Activated CD4-positive, alpha-beta T cell treated with anti-CD3 and anti-CD28 coated beads, Interleukin-2, amount 10 ng/mL, durations not matched to agents 24 days and 14 days (primary cell): ENCODE results near the gene MAN2A2. TPM values are rescaled to one million over a fixed set of nuclear protein-coding genes. Genes with fewer than 3 reads are reported as not detected.

Source experiments
- DNase-seq: peaks from one replicate; pipeline ENCODE4 v3.0.0; 2022
- H3K27ac Mint-ChIP-seq: one replicate; pipeline ENCODE4 v1.8.0; 2022; ENCODE audit warnings: mild to moderate bottlenecking, mixed read lengths
- H3K27me3 Mint-ChIP-seq: one replicate; pipeline ENCODE4 v1.8.0; 2022; ENCODE audit warnings: mixed read lengths
- H3K36me3 Mint-ChIP-seq: one replicate; pipeline ENCODE4 v1.8.0; 2022; ENCODE audit warnings: low read depth, mild to moderate bottlenecking, mixed read lengths
- H3K4me1 Mint-ChIP-seq: one replicate; pipeline ENCODE4 v1.8.0; 2021; ENCODE audit warnings: mixed read lengths
- H3K4me3 Mint-ChIP-seq: one replicate; pipeline ENCODE4 v1.8.0; 2022; ENCODE audit warnings: mild to moderate bottlenecking, moderate library complexity, mixed read lengths
- H3K9me3 Mint-ChIP-seq: one replicate; pipeline ENCODE4 v1.8.0; 2021; ENCODE audit warnings: mixed read lengths
- intact Hi-C: fragments of 100-400 bp; cut with micrococcal nuclease; formaldehyde crosslinking; loops from one replicate; pipeline ENCODE4 v1.15.1; 2023
- total RNA-seq: library from RNA; stranded (reverse); gene quantifications from 2 replicates; pipeline ENCODE4 v1.2.3, GENCODE V29; 2022

The MAN2A2 gene
- total RNA-seq, 1 donor from 2014 or later, result 196 TPM

GRCh38 chr15:90866161-90866715 lies 36.9 kb upstream of the MAN2A2 start:
- no peak overlapping the region for H3K4me3 Mint-ChIP-seq
- H3K27me3 Mint-ChIP-seq, result no peaks in the 10 kb centered on the region
- H3K27ac Mint-ChIP-seq, result peak overlapping the region; percentile 51
- H3K4me1 Mint-ChIP-seq, result peaks cover 66% of the 10 kb centered on the region
- intact Hi-C loops, result no loop called here
- H3K36me3 Mint-ChIP-seq, result peaks cover 12% of the 10 kb centered on the region
- no peak for DNase-seq
- H3K9me3 Mint-ChIP-seq, result no peaks in the 10 kb centered on the region

- Mint-ChIP-seq H3K27ac (peak overlapping the region; percentile 51), H3K27me3 (no peaks in the 10 kb centered on the region), H3K4me3 (no peak overlapping the region), H3K9me3 (no peaks in the 10 kb centered on the region), H3K4me1 (peaks cover 64% of the 10 kb centered on the region), H3K36me3 (peaks cover 12% of the 10 kb centered on the region)
- no peak for DNase-seq
- intact Hi-C loops, result no loop called here
Measured at GRCh38 chr15:90866800-90867199, 36.3 kb upstream of the MAN2A2 start.

- Mint-ChIP-seq H3K4me3 (peak within 1 kb of the TSS; percentile 96), H3K9me3 (no peaks in the 10 kb centered on the region), H3K27ac (peak within 1 kb of the TSS; percentile 96), H3K27me3 (no peaks in the 10 kb centered on the region), H3K36me3 (peaks cover 24% of the 10 kb centered on the region), H3K4me1 (peaks cover 56% of the 10 kb centered on the region)
- intact Hi-C loops, result no loop called here
- DNase-seq, result no peak
Measured at GRCh38 chr15:90868261-90868689, 34.8 kb upstream of the MAN2A2 start, which contains the start of gene FURIN. Gene FURIN, plus strand, starts transcription at chr15:90868588. Its CDS starts 7,153 bp downstream, at chr15:90875741.

GRCh38 chr15:90869140-90869541 lies 34.0 kb upstream of the MAN2A2 start:
- Mint-ChIP-seq H3K4me1 (peaks cover 50% of the 10 kb centered on the region), H3K27me3 (no peaks in the 10 kb centered on the region), H3K36me3 (peaks cover 33% of the 10 kb centered on the region), H3K9me3 (no peaks in the 10 kb centered on the region), H3K27ac (peak overlapping the region; percentile 96), H3K4me3 (peak overlapping the region; percentile 96)
- DNase-seq, result peak; percentile 70
- intact Hi-C loops, result loop anchor here (1.0 kb wide), 4 partner anchors 13 to 54 kb away; no protein-coding TSS in a partner anchor

GRCh38 chr15:90869601-90870353 lies 33.3 kb upstream of the MAN2A2 start:
- peak; percentile 86 for DNase-seq
- intact Hi-C loops, result loop anchor here (1.0 to 5.0 kb wide), 6 partner anchors 13 to 222 kb away; partner anchors contain the start of gene HDDC3
- H3K9me3 Mint-ChIP-seq, result no peaks in the 10 kb centered on the region
- no peaks in the 10 kb centered on the region for H3K27me3 Mint-ChIP-seq
- H3K4me1 Mint-ChIP-seq, result peaks cover 53% of the 10 kb centered on the region
- peak overlapping the region; percentile 96 for H3K27ac Mint-ChIP-seq
- H3K36me3 Mint-ChIP-seq, result peaks cover 38% of the 10 kb centered on the region
- peak overlapping the region; percentile 96 for H3K4me3 Mint-ChIP-seq

GRCh38 chr15:90870354-90871138 lies 32.6 kb upstream of the MAN2A2 start:
- Mint-ChIP-seq H3K27ac (peak overlapping the region; percentile 96), H3K36me3 (peaks cover 45% of the 10 kb centered on the region), H3K4me1 (peaks cover 58% of the 10 kb centered on the region), H3K27me3 (no peaks in the 10 kb centered on the region), H3K4me3 (peak overlapping the region; percentile 96), H3K9me3 (no peaks in the 10 kb centered on the region)
- intact Hi-C loops, result loop anchor here (5.0 kb wide), 2 partner anchors 62 to 223 kb away; partner anchors contain the start of gene HDDC3
- DNase-seq, result peak; percentile 68

- H3K36me3 Mint-ChIP-seq, result peaks cover 51% of the 10 kb centered on the region
- peaks cover 55% of the 10 kb centered on the region for H3K4me1 Mint-ChIP-seq
- no peaks in the 10 kb centered on the region for H3K27me3 Mint-ChIP-seq
- H3K27ac Mint-ChIP-seq, result peak overlapping the region; percentile 96
- intact Hi-C loops, result loop anchor here (5.0 kb wide), 2 partner anchors 61 to 224 kb away; partner anchors contain the start of gene HDDC3
- peak overlapping the region; percentile 96 for H3K4me3 Mint-ChIP-seq
- peak; percentile 83 for DNase-seq
- H3K9me3 Mint-ChIP-seq, result no peaks in the 10 kb centered on the region
Measured at GRCh38 chr15:90871139-90871715, 31.9 kb upstream of the MAN2A2 start.

- Mint-ChIP-seq H3K4me1 (peaks cover 58% of the 10 kb centered on the region), H3K27me3 (no peaks in the 10 kb centered on the region), H3K9me3 (no peaks in the 10 kb centered on the region), H3K36me3 (peaks cover 58% of the 10 kb centered on the region), H3K27ac (peak overlapping the region; percentile 94), H3K4me3 (peak overlapping the region; percentile 95)
- peak; percentile 76 for DNase-seq
- intact Hi-C loops, result loop anchor here (2.0 to 5.0 kb wide), 3 partner anchors 60 to 225 kb away; partner anchors contain the start of genes BLM and HDDC3
Measured at GRCh38 chr15:90871716-90872485, 31.2 kb upstream of the MAN2A2 start.

- Mint-ChIP-seq H3K4me3 (peak overlapping the region; percentile 95), H3K36me3 (peaks cover 65% of the 10 kb centered on the region), H3K9me3 (no peaks in the 10 kb centered on the region), H3K4me1 (peaks cover 61% of the 10 kb centered on the region), H3K27ac (peak overlapping the region; percentile 94), H3K27me3 (no peaks in the 10 kb centered on the region)
- peak; percentile 80 for DNase-seq
- intact Hi-C loops, result loop anchor here (1.0 to 5.0 kb wide), 6 partner anchors 11 to 225 kb away; partner anchors contain the start of genes BLM and HDDC3
Measured at GRCh38 chr15:90872486-90873184, 30.5 kb upstream of the MAN2A2 start.

- Mint-ChIP-seq H3K4me3 (peak overlapping the region; percentile 95), H3K27me3 (no peaks in the 10 kb centered on the region), H3K27ac (peak overlapping the region; percentile 94), H3K9me3 (no peaks in the 10 kb centered on the region), H3K4me1 (peaks cover 55% of the 10 kb centered on the region), H3K36me3 (peaks cover 75% of the 10 kb centered on the region)
- DNase-seq, result no peak
- intact Hi-C loops, result loop anchor here (1.0 to 5.0 kb wide), 6 partner anchors 10 to 226 kb away; partner anchors contain the start of genes BLM and HDDC3
Measured at GRCh38 chr15:90873488-90873997, 29.6 kb upstream of the MAN2A2 start.

GRCh38 chr15:90873998-90874605 lies 29.0 kb upstream of the MAN2A2 start:
- peaks cover 52% of the 10 kb centered on the region for H3K4me1 Mint-ChIP-seq
- intact Hi-C loops, result loop anchor here (1.0 to 5.0 kb wide), 6 partner anchors 9 to 227 kb away; partner anchors contain the start of genes BLM and HDDC3
- DNase-seq, result no peak
- peaks cover 79% of the 10 kb centered on the region for H3K36me3 Mint-ChIP-seq
- no peaks in the 10 kb centered on the region for H3K27me3 Mint-ChIP-seq
- no peaks in the 10 kb centered on the region for H3K9me3 Mint-ChIP-seq
- H3K4me3 Mint-ChIP-seq, result peak overlapping the region; percentile 95
- H3K27ac Mint-ChIP-seq, result peak overlapping the region; percentile 94
